Stimulated activated memory B cell treated with anti-CD40 and anti-IgM and Interleukin-4, amounts not matched to agents 10 μg/mL and 1 μg/mL and 100 μg/mL, for 72 hours (primary cell): Measurements from ENCODE around the gene RBMS1.

ENCODE experiments used
- ATAC-seq: fragments of 150-1000 bp; cut with Tn5 transposase; 2 replicates; pipeline ENCODE4 v1.10.0; 2021
- H3K27ac Mint-ChIP-seq: one replicate; pipeline ENCODE4 v1.8.0; 2022; ENCODE audit warnings: mild to moderate bottlenecking, mixed read lengths
- H3K27me3 Mint-ChIP-seq: one replicate; pipeline ENCODE4 v1.8.0; 2022; ENCODE audit warnings: mixed read lengths
- H3K36me3 Mint-ChIP-seq: one replicate; pipeline ENCODE4 v1.8.0; 2022; ENCODE audit warnings: mixed read lengths
- H3K4me1 Mint-ChIP-seq: one replicate; pipeline ENCODE4 v1.8.0; 2022; ENCODE audit warnings: mixed read lengths
- H3K4me3 Mint-ChIP-seq: one replicate; pipeline ENCODE4 v1.8.0; 2022; ENCODE audit warnings: mild to moderate bottlenecking, moderate library complexity, mixed read lengths
- H3K9me3 Mint-ChIP-seq: one replicate; pipeline ENCODE4 v1.8.0; 2022; ENCODE audit warnings: mixed read lengths

The RBMS1 gene

GRCh38 chr2:160228141-160228917, 265.3 kb downstream of the RBMS1 start:
- Mint-ChIP-seq H3K27ac (no peak overlapping the region), H3K9me3 (no peaks in the 10 kb centered on the region), H3K4me3 (no peak overlapping the region), H3K36me3 (no peaks in the 10 kb centered on the region), H3K27me3 (peaks cover 28% of the 10 kb centered on the region), H3K4me1 (no peaks in the 10 kb centered on the region)
- ATAC-seq = no peak

GRCh38 chr2:160227293-160227915, 266.2 kb downstream of the RBMS1 start:
- H3K4me3 Mint-ChIP-seq = no peak overlapping the region
- ATAC-seq = no peak
- H3K9me3 Mint-ChIP-seq = no peaks in the 10 kb centered on the region
- no peak overlapping the region for H3K27ac Mint-ChIP-seq
- H3K27me3 Mint-ChIP-seq = peaks cover 30% of the 10 kb centered on the region
- no peaks in the 10 kb centered on the region for H3K4me1 Mint-ChIP-seq
- no peaks in the 10 kb centered on the region for H3K36me3 Mint-ChIP-seq

- peaks cover 33% of the 10 kb centered on the region for H3K27me3 Mint-ChIP-seq
- H3K27ac Mint-ChIP-seq = no peak overlapping the region
- no peak overlapping the region for H3K4me3 Mint-ChIP-seq
These were observed 267.2 kb downstream of the RBMS1 start for GRCh38 chr2:160226367-160226766.

GRCh38 chr2:160225722-160226121, 267.9 kb downstream of the RBMS1 start:
- ATAC-seq = no peak
- no peak overlapping the region for H3K4me3 Mint-ChIP-seq
- no peaks in the 10 kb centered on the region for H3K4me1 Mint-ChIP-seq
- no peak overlapping the region for H3K27ac Mint-ChIP-seq
- H3K36me3 Mint-ChIP-seq = no peaks in the 10 kb centered on the region
- H3K9me3 Mint-ChIP-seq = no peaks in the 10 kb centered on the region
- H3K27me3 Mint-ChIP-seq = peaks cover 37% of the 10 kb centered on the region

More at GRCh38 chr2:160226367-160226766, 267.2 kb downstream of the RBMS1 start:
- no peaks in the 10 kb centered on the region for H3K9me3 Mint-ChIP-seq
- H3K36me3 Mint-ChIP-seq = no peaks in the 10 kb centered on the region
- no peaks in the 10 kb centered on the region for H3K4me1 Mint-ChIP-seq
- no peak for ATAC-seq

GRCh38 chr2:160224507-160224906, 269.1 kb downstream of the RBMS1 start:
- no peak overlapping the region for H3K4me3 Mint-ChIP-seq
- no peaks in the 10 kb centered on the region for H3K4me1 Mint-ChIP-seq
- H3K27me3 Mint-ChIP-seq = peaks cover 30% of the 10 kb centered on the region
- H3K27ac Mint-ChIP-seq = no peak overlapping the region
- peak; percentile 4 for ATAC-seq
- no peaks in the 10 kb centered on the region for H3K9me3 Mint-ChIP-seq
- H3K36me3 Mint-ChIP-seq = no peaks in the 10 kb centered on the region

- H3K4me3 Mint-ChIP-seq = no peak overlapping the region
- no peaks in the 10 kb centered on the region for H3K9me3 Mint-ChIP-seq
- H3K27me3 Mint-ChIP-seq = peaks cover 26% of the 10 kb centered on the region
- H3K4me1 Mint-ChIP-seq = no peaks in the 10 kb centered on the region
- no peaks in the 10 kb centered on the region for H3K36me3 Mint-ChIP-seq
- no peak overlapping the region for H3K27ac Mint-ChIP-seq
- ATAC-seq = peak; percentile 80
These were observed 269.5 kb downstream of the RBMS1 start for GRCh38 chr2:160224060-160224459.

- no peak overlapping the region for H3K27ac Mint-ChIP-seq
- H3K4me3 Mint-ChIP-seq = no peak overlapping the region
- ATAC-seq = no peak
- H3K27me3 Mint-ChIP-seq = peaks cover 26% of the 10 kb centered on the region
- no peaks in the 10 kb centered on the region for H3K4me1 Mint-ChIP-seq
- H3K9me3 Mint-ChIP-seq = no peaks in the 10 kb centered on the region
- no peaks in the 10 kb centered on the region for H3K36me3 Mint-ChIP-seq
These were observed 270.0 kb downstream of the RBMS1 start for GRCh38 chr2:160223560-160223959.

GRCh38 chr2:160222546-160223283, 270.9 kb downstream of the RBMS1 start:
- Mint-ChIP-seq H3K27ac (no peak overlapping the region), H3K9me3 (no peaks in the 10 kb centered on the region), H3K27me3 (peaks cover 29% of the 10 kb centered on the region), H3K36me3 (no peaks in the 10 kb centered on the region), H3K4me1 (no peaks in the 10 kb centered on the region), H3K4me3 (no peak overlapping the region)
- ATAC-seq = no peak
